H7 (cell line): ENCODE data around the gene HOMER1. TPM values are rescaled to one million over a fixed set of nuclear protein-coding genes. Genes with fewer than 3 reads are reported as not detected.

ENCODE experiments used
- DNase-seq: peaks from one replicate; pipeline ENCODE4 v3.0.0; 2012
- H3K27me3 ChIP-seq: 2 replicates; pipeline ENCODE4 v1.6.0; 2011; ENCODE audit warnings: mild to moderate bottlenecking, low read length; ENCODE audit not compliant: control insufficient read depth, insufficient read depth
- H3K36me3 ChIP-seq: replicated peaks from 2 replicates; pipeline ENCODE4 v1.5.1; 2011; ENCODE audit warnings: low read length; ENCODE audit not compliant: control insufficient read depth, insufficient read depth
- H3K4me3 ChIP-seq: 2 replicates; pipeline ENCODE4 v1.5.1; 2011; ENCODE audit warnings: low read depth, mild to moderate bottlenecking, control low read depth, low read length, moderate library complexity; ENCODE audit not compliant: insufficient read depth
- total RNA-seq: library from RNA; depleted of rRNA; stranded (reverse); fragments of >200 nt; shearing (Covaris generic); gene quantifications from 2 replicates; pipeline ENCODE4 v1.2.3, GENCODE V29; 2014

HOMER1 gene
- total RNA-seq, 1 experiment from 2014 or later, result 25.3 TPM

GRCh38 chr5:79488775-79489174, 25.2 kb downstream of the HOMER1 start:
- Histone ChIP-seq H3K27me3 (no peaks in the 10 kb centered on the region), H3K4me3 (no peak overlapping the region), H3K36me3 (no peaks in the 10 kb centered on the region)
- no peak for DNase-seq

DNA sequence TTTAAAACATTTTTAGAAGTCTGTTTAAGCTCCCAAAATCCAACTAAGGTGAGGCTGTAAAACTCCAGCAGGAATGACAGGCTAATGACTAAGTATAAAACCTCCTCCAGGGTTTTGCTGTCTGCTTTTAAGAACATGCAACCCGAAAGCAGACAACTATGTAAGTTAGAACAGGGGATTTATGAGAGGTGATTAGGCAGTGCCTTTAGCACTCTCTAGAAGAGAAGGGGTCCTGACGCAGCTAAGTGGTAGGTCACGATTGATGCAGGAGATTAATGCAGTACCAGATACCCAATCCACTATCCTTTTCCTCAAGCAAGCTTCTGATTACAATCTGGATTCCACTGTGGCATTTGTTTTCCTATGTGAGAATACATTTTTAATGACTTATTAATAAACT, 25.9 kb downstream of the HOMER1 start:
- no peak overlapping the region for H3K4me3 ChIP-seq
- no peaks in the 10 kb centered on the region for H3K36me3 ChIP-seq
- H3K27me3 ChIP-seq, result no peaks in the 10 kb centered on the region
- DNase-seq, result no peak

DNA sequence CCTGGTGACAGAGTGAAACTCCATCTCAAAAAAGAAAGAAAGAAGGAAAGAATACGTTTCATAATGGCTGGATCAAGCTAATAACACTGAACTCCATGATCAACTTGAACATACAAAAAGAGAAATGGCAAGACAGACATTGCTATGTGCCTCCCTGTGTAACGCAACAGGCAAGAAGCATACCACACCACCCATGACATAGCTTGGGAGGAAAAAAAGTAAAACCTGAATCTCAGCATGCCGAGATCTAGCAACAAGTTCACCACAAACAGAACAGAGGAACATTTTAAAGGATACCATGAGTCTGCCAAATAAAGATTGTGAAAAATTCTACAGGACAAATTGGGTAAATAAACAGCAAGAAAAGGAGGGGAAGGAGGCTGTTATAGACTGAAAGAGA, 26.7 kb downstream of the HOMER1 start:
- H3K36me3 ChIP-seq, result no peaks in the 10 kb centered on the region

DNA sequence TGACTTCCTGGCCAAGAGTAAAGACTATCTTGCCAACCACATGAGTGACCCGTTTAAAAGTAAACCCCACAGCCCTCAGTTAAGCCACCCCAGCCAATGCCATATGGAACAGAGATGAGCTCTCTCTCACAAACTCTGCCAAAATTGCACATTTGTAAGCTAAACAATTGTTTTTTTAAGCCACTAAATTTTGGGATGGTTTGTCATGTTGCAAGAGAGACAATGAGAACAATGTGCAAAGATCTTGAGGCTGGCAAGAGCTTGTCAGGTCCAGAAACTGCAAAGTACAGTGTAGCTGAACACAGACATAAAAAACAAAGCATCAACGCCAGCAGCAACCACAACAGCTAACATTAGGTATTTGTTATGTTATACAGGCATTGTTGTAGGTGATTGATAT, 27.8 kb downstream of the HOMER1 start:
- H3K4me3 ChIP-seq, result no peak overlapping the region
- no peak for DNase-seq
- no peaks in the 10 kb centered on the region for H3K36me3 ChIP-seq
- no peaks in the 10 kb centered on the region for H3K27me3 ChIP-seq

More for the DNA sequence above, 26.7 kb downstream of the HOMER1 start:
- Histone ChIP-seq H3K4me3 (no peak overlapping the region), H3K27me3 (no peaks in the 10 kb centered on the region)
- no peak for DNase-seq

GRCh38 chr5:79484731-79485130, 29.2 kb downstream of the HOMER1 start:
- no peaks in the 10 kb centered on the region for H3K27me3 ChIP-seq
- no peak overlapping the region for H3K4me3 ChIP-seq
- no peak for DNase-seq
- H3K36me3 ChIP-seq, result no peaks in the 10 kb centered on the region

- H3K4me3 ChIP-seq, result no peak overlapping the region
- DNase-seq, result no peak
- no peaks in the 10 kb centered on the region for H3K27me3 ChIP-seq
- H3K36me3 ChIP-seq, result no peaks in the 10 kb centered on the region
These were observed 32.4 kb downstream of the HOMER1 start for GRCh38 chr5:79481574-79481973.

DNA sequence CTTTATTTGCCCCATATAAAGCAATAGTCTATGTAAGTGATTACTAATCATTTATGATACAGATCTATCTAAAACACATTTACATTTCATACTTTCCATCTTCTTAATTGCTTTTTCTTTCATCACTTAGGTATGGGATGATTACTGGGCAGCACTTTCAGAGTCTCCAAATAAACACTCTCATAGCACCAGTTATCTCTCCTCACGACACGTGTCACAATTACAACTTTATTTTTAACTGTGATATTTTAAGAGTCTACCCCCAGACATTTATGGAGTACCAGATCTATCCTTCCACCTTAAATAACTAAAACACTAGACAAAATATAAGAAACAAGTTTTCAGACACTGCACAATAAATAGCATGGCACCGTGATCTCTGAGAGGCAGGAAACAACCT, 32.9 kb downstream of the HOMER1 start:
- Histone ChIP-seq H3K36me3 (no peaks in the 10 kb centered on the region), H3K4me3 (no peak overlapping the region), H3K27me3 (no peaks in the 10 kb centered on the region)
- no peak for DNase-seq

DNA sequence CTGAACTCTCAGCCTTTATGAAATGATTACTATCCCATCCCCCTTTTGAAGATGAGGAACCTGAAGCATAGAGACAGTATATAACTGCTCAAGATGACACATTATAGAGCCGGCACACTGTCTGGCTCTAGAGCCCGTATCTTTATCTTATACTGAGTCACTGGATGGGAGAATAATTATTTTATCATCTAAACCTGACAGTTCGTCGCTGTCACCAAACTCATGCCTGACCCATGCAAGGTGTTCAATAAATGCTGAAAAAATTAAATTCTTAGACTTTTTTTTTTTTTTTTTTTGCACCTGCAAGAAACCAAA, 38.8 kb downstream of the HOMER1 start:
- H3K36me3 ChIP-seq, result no peaks in the 10 kb centered on the region
- H3K4me3 ChIP-seq, result no peak overlapping the region
- H3K27me3 ChIP-seq, result no peaks in the 10 kb centered on the region

DNA sequence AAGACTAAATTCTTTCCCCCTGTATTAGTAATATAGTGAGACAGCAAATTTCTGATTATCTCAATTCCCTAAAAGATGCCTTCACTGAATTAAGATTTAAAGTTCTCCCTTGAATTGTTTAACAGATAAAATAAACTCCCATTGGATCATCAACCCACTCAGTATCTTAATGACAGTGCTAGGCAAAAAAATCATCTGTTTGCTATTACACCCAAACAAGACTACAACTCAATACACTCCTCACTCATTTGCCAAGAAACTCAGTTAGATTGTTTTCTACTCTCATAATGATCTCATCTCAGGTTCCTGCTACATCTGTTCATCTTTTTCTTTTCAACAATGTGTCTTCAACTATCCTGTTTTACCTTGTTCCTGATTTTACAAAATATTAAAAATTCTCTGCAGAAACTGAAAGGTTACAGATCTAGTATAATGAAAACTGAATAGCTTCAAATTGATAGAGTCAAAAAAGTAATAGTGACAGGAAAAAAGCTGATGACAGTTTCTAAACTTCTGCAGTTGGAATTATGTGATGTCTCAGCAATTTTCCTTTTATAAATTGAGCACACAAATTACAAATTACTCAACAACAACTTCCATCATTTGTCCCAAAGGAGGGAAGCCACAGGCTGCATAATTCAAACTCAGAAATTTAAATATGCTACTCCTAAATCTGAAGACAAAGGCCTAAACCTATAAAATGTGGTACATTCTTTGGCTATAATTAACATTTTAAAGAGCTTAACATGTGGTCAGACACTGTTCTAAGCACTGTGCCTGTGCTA, 39.4 kb downstream of the HOMER1 start:
- Histone ChIP-seq H3K36me3 (no peaks in the 10 kb centered on the region), H3K4me3 (no peak overlapping the region), H3K27me3 (no peaks in the 10 kb centered on the region)
- DNase-seq, result no peak

More for the DNA sequence above, 38.8 kb downstream of the HOMER1 start:
- DNase-seq, result no peak

DNA sequence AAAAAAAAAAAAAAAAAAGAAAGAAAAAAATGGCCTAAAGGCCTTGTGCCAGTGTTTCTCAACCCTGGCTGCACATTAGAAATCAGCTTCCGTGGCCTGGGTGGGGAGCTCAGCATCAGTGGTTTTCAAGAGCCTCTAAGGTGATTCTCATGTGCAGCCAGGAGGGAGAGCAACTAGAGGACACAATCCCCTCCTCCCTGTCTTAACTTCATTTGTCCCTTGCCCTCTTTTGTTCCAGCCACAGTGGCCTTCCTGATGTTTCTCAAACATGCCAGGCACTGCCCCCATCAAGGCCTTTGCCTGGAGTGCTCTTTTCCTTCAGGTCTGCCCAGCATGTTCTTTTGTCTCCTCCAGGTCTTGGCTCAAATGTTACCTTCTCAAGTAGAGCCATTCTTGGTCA, 42.4 kb downstream of the HOMER1 start:
- no peaks in the 10 kb centered on the region for H3K27me3 ChIP-seq
- no peaks in the 10 kb centered on the region for H3K36me3 ChIP-seq
- peak; percentile 13 for DNase-seq
- H3K4me3 ChIP-seq, result no peak overlapping the region

DNA sequence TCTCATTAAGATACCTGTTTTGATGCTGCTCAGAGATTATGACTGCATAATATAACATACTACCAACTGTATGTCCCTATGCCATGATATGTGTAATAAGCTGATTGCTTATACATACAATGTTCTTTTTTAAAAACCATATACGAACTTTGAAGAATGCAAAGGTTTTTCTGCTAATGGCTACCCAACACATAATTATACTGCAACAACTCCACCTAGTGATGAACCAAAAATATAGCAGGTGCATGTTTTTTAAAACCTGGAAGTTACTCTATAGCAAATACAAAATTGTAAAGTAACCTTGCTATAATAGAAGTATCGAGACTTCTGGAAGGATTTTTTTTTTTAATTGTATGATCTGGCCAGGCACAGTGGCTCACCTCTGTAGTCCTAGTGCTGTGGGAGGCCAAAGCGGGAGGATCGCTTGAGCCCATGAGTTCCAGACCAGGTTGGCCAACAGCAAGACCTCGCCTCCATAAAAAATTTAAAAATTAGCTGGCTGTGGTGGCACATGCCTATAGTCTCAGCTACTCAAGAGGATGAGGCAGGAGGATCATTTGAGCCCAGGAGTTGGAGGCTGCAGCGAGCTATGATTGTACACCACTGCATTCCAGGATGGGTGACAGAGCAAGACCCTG, 49.1 kb downstream of the HOMER1 start:
- DNase-seq, result no peak
- Histone ChIP-seq H3K36me3 (no peaks in the 10 kb centered on the region), H3K4me3 (no peak overlapping the region)

DNA sequence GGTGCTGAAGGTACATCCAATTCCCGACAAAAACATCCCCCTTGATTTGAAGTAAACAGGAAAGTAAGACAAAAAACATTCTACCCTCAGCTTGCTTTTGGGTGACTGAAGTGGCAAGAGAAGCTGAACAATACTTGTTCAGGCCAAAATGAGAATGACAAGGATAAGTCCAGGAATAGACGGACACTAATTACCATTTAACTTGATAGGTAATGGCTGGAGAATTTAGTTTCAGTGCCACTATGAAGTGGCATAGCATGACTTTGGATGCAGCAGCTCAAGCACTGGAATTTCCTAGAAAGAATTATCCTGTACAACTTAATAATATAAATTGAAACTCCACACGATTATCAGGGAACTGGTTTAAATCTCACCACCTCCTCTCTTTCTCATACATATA, 49.7 kb downstream of the HOMER1 start:
- no peak overlapping the region for H3K4me3 ChIP-seq
- no peak for DNase-seq
- no peaks in the 10 kb centered on the region for H3K36me3 ChIP-seq
- no peaks in the 10 kb centered on the region for H3K27me3 ChIP-seq

More for the DNA sequence above, 49.1 kb downstream of the HOMER1 start:
- H3K27me3 ChIP-seq, result no peaks in the 10 kb centered on the region

DNA sequence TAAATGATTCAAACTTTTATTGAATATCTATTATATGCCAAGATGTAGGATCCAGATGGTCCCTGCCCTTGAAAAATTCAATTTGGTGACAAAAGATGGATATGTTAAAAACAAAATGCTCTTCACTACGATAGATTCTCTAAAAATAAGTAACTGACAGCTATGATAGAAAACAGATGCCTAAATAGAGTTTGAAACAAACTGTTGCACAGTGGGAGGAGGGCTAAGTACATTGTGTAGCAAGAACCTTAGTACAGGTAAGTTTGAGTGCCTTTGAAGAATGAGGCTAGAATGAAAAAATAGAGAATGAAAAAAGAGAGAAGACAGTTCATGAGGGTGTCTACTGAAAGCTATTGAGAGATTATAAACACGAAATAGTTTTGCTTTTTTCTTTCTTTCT, 54.3 kb downstream of the HOMER1 start:
- H3K27me3 ChIP-seq, result no peaks in the 10 kb centered on the region
- no peak overlapping the region for H3K4me3 ChIP-seq
- no peak for DNase-seq

DNA sequence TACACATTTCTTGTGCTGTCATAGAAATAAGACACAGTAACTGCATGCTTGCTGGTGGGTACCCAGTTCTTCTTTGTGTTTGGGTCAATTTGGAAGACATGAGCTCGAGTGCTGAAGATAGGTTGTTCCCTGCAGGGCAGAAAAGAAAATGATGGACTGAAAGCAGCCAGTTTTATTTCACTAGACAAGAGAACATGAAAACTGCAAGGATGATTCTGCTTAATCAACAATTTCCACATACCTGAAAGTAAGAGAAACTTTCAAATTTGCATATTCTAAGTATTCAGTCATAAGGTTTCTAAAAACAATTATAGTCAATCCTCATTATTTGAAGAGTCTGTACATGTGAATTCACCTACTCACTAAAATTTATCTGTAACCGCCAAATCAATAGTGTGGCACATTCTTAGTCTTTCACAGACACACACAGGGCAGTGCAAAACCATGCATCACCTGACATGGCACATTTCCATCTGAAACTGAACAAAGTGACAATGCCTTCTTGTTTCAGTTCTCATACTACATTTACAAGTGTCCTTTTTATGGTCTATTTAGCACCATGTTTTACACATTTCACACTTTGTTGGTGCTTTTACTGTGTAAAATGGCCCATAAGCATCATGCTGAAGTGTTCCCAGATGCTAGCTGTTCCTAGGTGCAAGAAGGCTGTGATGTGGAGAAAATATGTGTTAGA, 56.9 kb downstream of the HOMER1 start:
- Histone ChIP-seq H3K27me3 (no peaks in the 10 kb centered on the region), H3K36me3 (no peaks in the 10 kb centered on the region), H3K4me3 (no peak overlapping the region)
- no peak for DNase-seq

More for the DNA sequence above, 54.3 kb downstream of the HOMER1 start:
- no peaks in the 10 kb centered on the region for H3K36me3 ChIP-seq

GRCh38 chr5:79456400-79456799, 57.5 kb downstream of the HOMER1 start:
- Histone ChIP-seq H3K36me3 (no peaks in the 10 kb centered on the region), H3K4me3 (no peak overlapping the region), H3K27me3 (no peaks in the 10 kb centered on the region)

More at GRCh38 chr5:79456400-79456799, 57.5 kb downstream of the HOMER1 start:
- no peak for DNase-seq
